ENCODE data around the gene ATP1B2. TPM values are rescaled to one million over a fixed set of nuclear protein-coding genes. Genes with fewer than 3 reads are reported as not detected.
"Not testable (repeated sequence)": the region's sequence is repeated elsewhere in the genome, so short reads cannot be mapped to it uniquely, and the experiment has no call there.

The ATP1B2 gene
- total and polyA plus RNA-seq, 8 donors, result 0.12 to 0.90 (median 0.55) TPM; not detected in 3

DNA sequence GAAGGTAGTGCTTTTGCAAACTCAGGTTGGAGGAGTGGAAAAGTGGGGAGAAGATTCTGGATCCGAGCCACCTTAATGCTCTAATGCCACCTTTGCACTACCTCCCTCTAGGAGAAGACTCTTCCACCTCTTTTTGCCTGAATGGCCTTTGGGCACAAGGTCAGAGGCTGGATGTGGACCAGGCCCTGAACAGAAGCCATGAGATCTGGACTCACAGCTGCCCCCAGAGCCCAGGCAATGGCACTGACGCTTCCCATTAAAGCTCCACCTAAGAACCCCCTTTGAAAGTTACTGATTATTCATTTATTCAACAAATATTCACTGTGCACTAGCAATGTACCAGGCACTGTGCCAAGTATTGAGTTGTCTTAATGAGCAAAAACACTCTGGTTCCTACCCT is 17.6 kb upstream of the ATP1B2 start:
- Histone ChIP-seq H3K27ac (no peak overlapping the region), H3K4me3 (no peak overlapping the region), H3K36me3 (no peaks in the 10 kb centered on the region), H3K27me3 (no peaks in the 10 kb centered on the region), H3K9me3 (no peaks in the 10 kb centered on the region), H3K4me1 (peaks cover 0 to 3% (median 2%) of the 10 kb centered on the region in 4 donors)
- intact Hi-C loops (cut with DNase I; ENCODE audit: low total_unique reads), result loop anchor here (10.0 kb wide), 1 partner anchor 52 kb away; the partner anchor contains the start of genes TP53 and WRAP53
- TF ChIP-seq POLR2A (IDR thresholded peaks at IDR 0.05) (no peak), EP300 (IDR thresholded peaks at IDR 0.05) (no peak), POLR2AphosphoS5 (IDR thresholded peaks at IDR 0.05) (no peak)
- TF ChIP-seq, protein P1, sequence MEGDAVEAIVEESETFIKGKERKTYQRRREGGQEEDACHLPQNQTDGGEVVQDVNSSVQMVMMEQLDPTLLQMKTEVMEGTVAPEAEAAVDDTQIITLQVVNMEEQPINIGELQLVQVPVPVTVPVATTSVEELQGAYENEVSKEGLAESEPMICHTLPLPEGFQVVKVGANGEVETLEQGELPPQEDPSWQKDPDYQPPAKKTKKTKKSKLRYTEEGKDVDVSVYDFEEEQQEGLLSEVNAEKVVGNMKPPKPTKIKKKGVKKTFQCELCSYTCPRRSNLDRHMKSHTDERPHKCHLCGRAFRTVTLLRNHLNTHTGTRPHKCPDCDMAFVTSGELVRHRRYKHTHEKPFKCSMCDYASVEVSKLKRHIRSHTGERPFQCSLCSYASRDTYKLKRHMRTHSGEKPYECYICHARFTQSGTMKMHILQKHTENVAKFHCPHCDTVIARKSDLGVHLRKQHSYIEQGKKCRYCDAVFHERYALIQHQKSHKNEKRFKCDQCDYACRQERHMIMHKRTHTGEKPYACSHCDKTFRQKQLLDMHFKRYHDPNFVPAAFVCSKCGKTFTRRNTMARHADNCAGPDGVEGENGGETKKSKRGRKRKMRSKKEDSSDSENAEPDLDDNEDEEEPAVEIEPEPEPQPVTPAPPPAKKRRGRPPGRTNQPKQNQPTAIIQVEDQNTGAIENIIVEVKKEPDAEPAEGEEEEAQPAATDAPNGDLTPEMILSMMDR (IDR thresholded peaks at IDR 0.05), result no peak
- WGBS, 5 donors, result 72 to 88% (median 86%) methylated on average over 2 of the region's 2 CpGs
- DNase-seq, result peak in 1 of 2 donors; percentile 34

DNA sequence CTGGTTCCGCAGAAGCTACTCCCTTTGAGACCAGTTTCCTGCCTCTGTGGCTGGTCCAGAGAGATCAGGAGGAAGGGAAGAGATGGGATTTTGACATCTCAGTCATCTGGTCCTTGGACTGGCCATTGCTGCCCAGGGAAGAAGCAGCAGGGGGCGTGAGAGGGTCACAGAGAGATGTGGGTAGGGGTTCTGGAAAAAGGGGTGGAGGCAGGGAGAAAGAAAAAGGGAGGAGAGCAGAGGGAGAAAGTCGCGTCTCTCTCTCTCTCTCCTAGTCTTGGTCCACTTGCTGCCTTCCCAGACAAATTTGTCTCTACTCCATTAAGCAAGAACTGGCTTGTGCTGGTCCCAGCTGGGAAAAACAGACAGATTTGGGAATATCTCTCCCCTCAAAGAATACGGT is 16.3 kb upstream of the ATP1B2 start:
- no peaks in the 10 kb centered on the region for H3K9me3 ChIP-seq
- intact Hi-C loops (cut with DNase I; ENCODE audit: low total_unique reads), result loop anchor here (10.0 kb wide), 1 partner anchor 50 kb away; the partner anchor contains the start of genes TP53 and WRAP53
- no peak for TF ChIP-seq POLR2AphosphoS5 (IDR thresholded peaks at IDR 0.05)
- TF ChIP-seq, protein P1 (IDR thresholded peaks at IDR 0.05), result peak in 1 of 7 experiments; percentile 24
- no peak overlapping the region for H3K4me3 ChIP-seq
- no peak overlapping the region for H3K27ac ChIP-seq
- peak in 1 of 2 donors; percentile 85 for DNase-seq
- H3K4me1 ChIP-seq, result no peaks in the 10 kb centered on the region
- H3K27me3 ChIP-seq, result no peaks in the 10 kb centered on the region
- H3K36me3 ChIP-seq, result no peaks in the 10 kb centered on the region
- 26 to 33% (median 29%) methylated on average over 5 of the region's 5 CpGs for WGBS, 5 donors

DNA sequence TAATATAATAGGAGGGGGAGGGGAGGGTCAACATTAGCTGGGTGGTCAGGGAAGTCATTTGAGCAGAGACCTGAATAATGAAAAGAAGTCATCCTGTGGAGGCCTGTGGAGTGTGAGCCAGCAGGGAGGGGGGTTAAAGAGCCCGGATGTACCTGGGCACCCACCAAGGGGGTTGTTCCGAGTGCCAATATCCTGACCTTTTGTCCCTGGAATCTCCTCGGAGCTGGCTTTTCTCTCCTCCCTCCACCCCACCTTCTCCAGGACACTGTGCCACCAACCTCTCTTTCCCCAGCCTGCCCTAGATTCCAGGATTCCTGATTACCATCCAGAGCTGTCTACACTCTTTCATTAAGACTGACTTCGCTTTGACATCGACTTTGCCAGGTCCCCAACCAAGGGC is 14.6 kb upstream of the ATP1B2 start:
- no peak for DNase-seq

DNA sequence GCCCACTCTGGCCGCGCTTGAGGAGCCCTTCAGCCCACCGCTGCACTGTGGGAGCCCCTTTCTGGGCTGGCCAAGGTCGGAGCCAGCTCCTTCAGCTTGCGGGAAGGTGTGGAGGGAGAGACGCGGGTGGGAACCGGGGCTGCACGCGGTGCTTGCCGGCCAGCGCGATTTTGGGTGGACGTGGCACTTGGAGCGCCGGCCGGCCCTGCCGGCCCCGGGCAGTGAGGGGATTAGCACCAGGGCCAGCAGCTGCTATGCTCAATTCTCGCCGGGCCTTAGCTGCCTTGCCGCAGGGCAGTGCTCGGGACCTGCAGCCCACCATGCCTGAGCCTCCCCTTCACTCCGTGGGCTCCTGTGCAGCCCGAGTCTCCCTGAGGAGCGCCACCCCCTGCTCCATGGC is 9.9 kb upstream of the ATP1B2 start:
- Histone ChIP-seq H3K36me3 (no peaks in the 10 kb centered on the region), H3K4me3 (no peak overlapping the region), H3K4me1 (no peaks in the 10 kb centered on the region), H3K27ac (no peak overlapping the region), H3K9me3 (no peaks in the 10 kb centered on the region), H3K27me3 (no peaks in the 10 kb centered on the region)
- no peak for DNase-seq
- WGBS, 5 donors, result 92 to 98% (median 95%) methylated on average over 17 to 26 of the region's 26 CpGs
- TF ChIP-seq POLR2AphosphoS5 (IDR thresholded peaks at IDR 0.05) (no peak), POLR2A (IDR thresholded peaks at IDR 0.05) (no peak), EP300 (IDR thresholded peaks at IDR 0.05) (no peak)
- TF ChIP-seq, protein P1 (IDR thresholded peaks at IDR 0.05), result no peak
- intact Hi-C loops (cut with DNase I; ENCODE audit: low total_unique reads), result no loop called here

More for the DNA sequence above, 14.6 kb upstream of the ATP1B2 start:
- intact Hi-C loops (cut with DNase I; ENCODE audit: low total_unique reads), result loop anchor here (10.0 kb wide), 1 partner anchor 49 kb away; the partner anchor contains the start of genes TP53 and WRAP53
- 54 to 63% (median 56%) methylated on average over 5 of the region's 5 CpGs for WGBS, 5 donors
- H3K4me3 ChIP-seq, result no peak overlapping the region
- H3K4me1 ChIP-seq, result no peaks in the 10 kb centered on the region
- no peak overlapping the region for H3K27ac ChIP-seq
- no peaks in the 10 kb centered on the region for H3K27me3 ChIP-seq
- TF ChIP-seq, protein P1 (IDR thresholded peaks at IDR 0.05), result no peak
- TF ChIP-seq POLR2AphosphoS5 (IDR thresholded peaks at IDR 0.05) (no peak), EP300 (IDR thresholded peaks at IDR 0.05) (no peak), POLR2A (IDR thresholded peaks at IDR 0.05) (no peak)
- H3K9me3 ChIP-seq, result no peaks in the 10 kb centered on the region
- H3K36me3 ChIP-seq, result no peaks in the 10 kb centered on the region

DNA sequence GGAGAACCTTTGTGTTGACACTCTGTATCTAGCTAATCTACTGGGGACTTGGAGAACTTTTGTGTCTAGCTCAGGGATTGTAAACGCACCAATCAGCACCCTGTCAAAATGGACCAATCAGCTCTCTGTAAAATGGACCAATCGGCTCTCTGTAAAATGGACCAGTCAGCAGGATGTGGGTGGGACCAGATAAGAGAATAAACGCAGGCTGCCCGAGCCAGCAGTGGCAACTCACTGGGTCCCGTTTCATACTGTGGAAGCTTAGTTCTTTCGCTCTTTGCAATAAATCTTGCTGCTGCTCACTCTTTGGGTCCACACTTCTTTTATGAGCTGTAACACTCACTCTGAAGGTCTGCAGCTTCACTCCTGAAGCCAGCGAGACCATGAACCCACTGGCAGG is 9.1 kb upstream of the ATP1B2 start:
- H3K36me3 ChIP-seq; H3K27ac ChIP-seq; H3K9me3 ChIP-seq; H3K4me1 ChIP-seq; DNase-seq; H3K4me3 ChIP-seq; intact Hi-C loops (cut with DNase I; ENCODE audit: low total_unique reads); H3K27me3 ChIP-seq: not testable (repeated sequence)
- WGBS, 5 donors, result 54 to 64% (median 58%) methylated on average over 7 of the region's 7 CpGs

All from stomach (tissue), 9 donors.